ENCODE measurements around the gene CNTNAP2.
"Not testable (repeated sequence)": the region's sequence is repeated elsewhere in the genome, so short reads cannot be mapped to it uniquely, and the experiment has no call there.

The CNTNAP2 gene

GRCh38 chr7:147023440-147023839, 906.8 kb downstream of the CNTNAP2 start:
- DNase-seq (ENCODE audit: low spot score): no peak

DNA sequence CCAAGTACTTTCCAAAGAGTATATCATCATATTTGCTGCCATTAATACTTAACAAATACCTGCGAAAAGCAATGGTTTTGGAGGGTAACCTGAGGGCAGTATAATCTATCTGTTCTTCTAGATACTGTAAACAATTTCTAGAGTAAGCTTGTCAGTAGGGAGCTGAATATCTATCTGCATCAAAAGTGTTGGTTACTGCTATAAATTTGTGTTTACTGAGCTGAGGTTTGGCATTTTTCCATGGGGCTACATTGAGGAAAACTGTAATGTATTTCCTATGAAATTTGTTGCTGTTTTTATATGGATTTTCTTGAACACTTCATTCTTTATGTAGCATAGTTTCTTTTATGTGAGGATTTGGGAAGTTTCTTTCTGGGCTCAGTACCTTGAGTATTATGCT, 913.4 kb downstream of the CNTNAP2 start:
- DNase-seq (ENCODE audit: low spot score): no peak

GRCh38 chr7:147033641-147034040, 917.0 kb downstream of the CNTNAP2 start:
- no peak for DNase-seq (ENCODE audit: low spot score)

- DNase-seq (ENCODE audit: low spot score): no peak
Measured at GRCh38 chr7:147041438-147041837, 924.8 kb downstream of the CNTNAP2 start.

DNA sequence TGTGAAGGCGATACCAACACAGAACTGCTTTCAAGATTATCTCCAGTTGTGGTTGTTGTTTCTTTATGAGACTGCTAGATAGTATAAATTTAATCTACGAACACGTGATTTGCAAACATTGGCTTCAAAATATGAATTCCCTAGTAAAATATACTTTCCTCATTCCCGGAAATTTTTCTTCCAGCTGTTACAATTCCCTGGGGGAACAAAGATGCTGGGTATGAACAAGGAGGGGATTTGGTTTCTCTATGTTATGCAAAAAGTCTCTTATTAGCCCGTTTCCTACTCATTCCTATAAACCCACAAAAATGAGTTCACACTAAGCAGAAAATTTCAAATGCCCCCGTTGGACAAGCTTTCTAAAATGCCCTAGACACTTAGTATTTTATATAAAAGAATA, 928.3 kb downstream of the CNTNAP2 start:
- no peak for DNase-seq (ENCODE audit: low spot score)

DNA sequence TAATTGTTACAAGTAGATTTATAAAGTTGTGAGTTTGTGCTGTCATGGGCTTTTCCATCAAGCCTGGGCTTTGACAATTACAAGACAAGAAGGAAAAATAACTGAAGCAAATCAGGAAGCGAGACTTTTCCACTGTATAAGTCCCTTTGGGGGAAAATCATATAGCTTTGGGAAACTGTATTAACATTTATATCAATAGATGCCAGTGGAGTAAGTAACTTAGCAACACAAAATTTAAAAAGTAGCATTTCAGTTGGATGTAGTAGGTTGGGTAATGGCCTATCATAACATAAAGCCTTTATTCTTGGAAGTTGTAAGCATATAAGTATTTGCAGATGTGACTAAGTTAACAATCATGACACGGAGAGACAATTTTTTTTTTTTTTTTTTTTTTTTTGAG, 931.1 kb downstream of the CNTNAP2 start:
- no peak for DNase-seq (ENCODE audit: low spot score)

GRCh38 chr7:147048864-147049263, 932.3 kb downstream of the CNTNAP2 start:
- DNase-seq (ENCODE audit: low spot score): no peak

- no peak for DNase-seq (ENCODE audit: low spot score)
Measured at GRCh38 chr7:147052818-147053217, 936.2 kb downstream of the CNTNAP2 start.

- no peak for DNase-seq (ENCODE audit: low spot score)
Measured at GRCh38 chr7:147053746-147054145, 937.1 kb downstream of the CNTNAP2 start.

DNA sequence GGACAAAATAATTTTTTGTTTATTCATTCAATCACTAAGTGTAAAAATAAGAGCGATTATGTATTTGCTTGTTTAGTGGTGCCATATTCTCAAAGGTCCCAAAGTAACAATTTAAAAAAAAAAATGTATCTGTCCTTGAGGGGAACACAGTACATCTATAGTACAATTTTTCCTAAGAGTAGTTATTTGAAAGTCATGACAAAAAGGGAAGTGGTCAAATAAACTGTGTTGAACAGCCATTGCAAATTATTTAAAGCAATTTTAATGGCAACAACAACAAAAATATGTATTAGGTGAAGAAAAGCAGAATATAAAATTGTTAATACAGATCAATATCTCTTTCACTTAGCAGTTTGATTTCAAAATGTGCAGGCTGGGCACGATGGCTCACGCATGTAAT, 943.5 kb downstream of the CNTNAP2 start:
- no peak for DNase-seq (ENCODE audit: low spot score)

DNA sequence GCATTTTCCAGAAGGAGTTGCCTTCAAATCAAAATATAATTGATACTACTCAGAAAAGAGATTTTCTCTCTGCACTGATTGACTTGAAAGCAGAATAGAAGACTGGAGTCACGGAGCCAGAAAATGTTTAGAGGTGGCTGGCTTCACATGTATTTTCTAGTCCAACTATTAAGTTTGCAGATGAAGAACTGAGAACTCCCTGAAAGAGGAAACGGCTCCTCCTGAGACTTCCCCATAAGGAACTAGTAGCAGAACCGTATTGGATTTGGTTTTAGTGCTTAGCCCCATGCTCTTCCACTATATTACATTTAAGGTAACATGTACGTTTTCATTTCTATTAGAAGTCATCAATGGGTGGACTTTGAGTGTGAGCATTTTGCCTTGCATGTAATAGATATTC, 946.3 kb downstream of the CNTNAP2 start:
- no peak for DNase-seq (ENCODE audit: low spot score)

DNA sequence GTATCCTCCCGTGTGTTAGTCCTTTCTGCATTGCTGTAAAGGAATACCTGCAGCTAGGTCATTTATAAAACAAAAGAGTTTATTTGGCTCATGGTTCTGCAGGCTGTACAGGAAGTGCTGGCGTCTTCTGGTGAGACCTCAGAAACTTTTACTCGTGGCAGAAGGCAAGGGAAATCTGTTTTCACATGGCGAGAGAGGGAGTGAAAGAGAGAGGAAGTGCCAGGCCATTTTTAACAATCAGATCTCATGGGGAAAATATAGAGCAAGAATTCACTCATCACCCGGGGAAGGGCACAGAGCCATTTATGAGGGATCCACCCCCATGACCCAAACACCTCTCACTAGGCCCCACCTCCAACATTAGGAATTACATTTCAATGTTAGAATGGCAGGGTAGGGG, 952.2 kb downstream of the CNTNAP2 start:
- no peak for DNase-seq (ENCODE audit: low spot score)

- no peak for DNase-seq (ENCODE audit: low spot score)
Measured at GRCh38 chr7:147069771-147070170, 953.2 kb downstream of the CNTNAP2 start.

GRCh38 chr7:147070886-147071285, 954.3 kb downstream of the CNTNAP2 start:
- no peak for DNase-seq (ENCODE audit: low spot score)

- no peak for DNase-seq (ENCODE audit: low spot score)
Measured at GRCh38 chr7:147071536-147071935, 954.9 kb downstream of the CNTNAP2 start.

- DNase-seq (ENCODE audit: low spot score): no peak
Measured at GRCh38 chr7:147078312-147078711, 961.7 kb downstream of the CNTNAP2 start.

- no peak for DNase-seq (ENCODE audit: low spot score)
Measured at GRCh38 chr7:147079083-147079482, 962.5 kb downstream of the CNTNAP2 start.

- DNase-seq (ENCODE audit: low spot score): no peak
Measured at GRCh38 chr7:147079921-147080420, 963.4 kb downstream of the CNTNAP2 start.

DNA sequence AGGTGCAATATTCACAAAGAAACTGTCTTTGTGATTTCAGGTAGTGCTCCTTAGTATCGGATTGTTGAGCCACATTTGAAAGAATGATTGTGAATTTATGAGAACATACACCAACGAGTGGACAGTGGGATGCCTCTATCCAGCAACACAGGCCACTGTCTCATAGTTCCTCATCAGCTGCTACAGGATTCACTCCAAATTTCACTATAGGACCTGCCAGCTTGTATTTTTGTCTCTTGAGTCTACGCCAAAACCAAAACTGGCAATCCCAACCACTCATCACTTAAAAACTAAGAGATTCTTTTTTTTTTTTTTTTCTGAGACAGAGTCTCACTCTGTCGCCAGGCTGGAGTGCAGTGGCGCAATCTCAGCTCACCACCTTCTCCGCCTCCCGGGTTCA, 964.5 kb downstream of the CNTNAP2 start:
- no peak for DNase-seq (ENCODE audit: low spot score)

- DNase-seq (ENCODE audit: low spot score): no peak
Measured at GRCh38 chr7:147089051-147089461, 972.5 kb downstream of the CNTNAP2 start.

GRCh38 chr7:147089608-147090007, 973.0 kb downstream of the CNTNAP2 start:
- no peak for DNase-seq (ENCODE audit: low spot score)

DNA sequence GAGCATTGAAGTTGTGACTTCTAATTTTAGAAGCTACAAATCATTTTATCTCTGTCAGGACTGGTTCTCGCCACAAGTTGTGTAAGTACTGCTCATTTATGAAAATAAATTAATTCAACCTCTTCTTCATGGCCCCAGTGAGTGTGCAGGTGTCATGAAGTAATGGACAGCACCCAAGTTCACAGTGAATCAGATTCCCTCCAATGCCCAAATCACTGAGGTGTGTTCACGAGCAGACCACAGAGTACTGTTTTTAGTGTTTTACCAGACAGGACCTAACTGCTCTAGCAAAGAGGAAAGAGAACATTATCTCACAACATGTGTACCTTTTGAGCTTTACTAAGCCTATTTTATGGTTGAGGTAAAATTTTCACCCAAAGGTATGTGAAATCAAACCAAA, 980.0 kb downstream of the CNTNAP2 start:
- DNase-seq (ENCODE audit: low spot score): no peak

- DNase-seq (ENCODE audit: low spot score): no peak
Measured at GRCh38 chr7:147103224-147103623, 986.6 kb downstream of the CNTNAP2 start.

DNA sequence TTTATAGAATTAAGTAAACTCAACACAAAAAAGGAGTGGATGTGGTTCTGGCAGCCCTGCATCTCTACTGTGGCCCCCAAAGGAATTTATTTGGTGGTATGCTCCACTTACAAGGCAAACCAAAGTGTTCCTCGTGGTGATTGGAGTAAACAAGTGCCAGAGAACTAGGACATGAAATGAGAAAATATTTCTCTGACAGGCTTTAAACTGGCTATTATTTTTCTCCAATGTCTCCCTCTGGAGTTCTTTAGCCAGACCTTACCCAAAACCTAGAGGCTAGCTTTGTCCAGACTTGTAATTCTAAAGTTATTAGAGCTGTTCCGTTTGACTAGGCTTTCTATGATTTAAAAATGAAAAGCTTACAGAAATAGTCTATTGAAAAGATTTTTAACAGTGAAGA, 990.1 kb downstream of the CNTNAP2 start:
- no peak for DNase-seq (ENCODE audit: low spot score)

- not testable (repeated sequence) for DNase-seq (ENCODE audit: low spot score)
Measured at GRCh38 chr7:147114525-147114924, 997.9 kb downstream of the CNTNAP2 start.

Data from activated CD4-positive, alpha-beta T cell treated with anti-CD3 and anti-CD28 coated beads, Interleukin-2, Interleukin-4, amounts not matched to agents 100 ng/mL and 50 ng/mL, durations not matched to agents 16 hours and 8 hours (primary cell).